K562 (cell line): ENCODE data around the gene ECHDC1. TPM values are rescaled to one million over a fixed set of nuclear protein-coding genes. Genes with fewer than 3 reads are reported as not detected.

Experiments
- CXXC5 ChIP-seq: fragments of 250-450 bp; sonication (Bioruptor Pico); IDR thresholded peaks from 2 replicates; pipeline ENCODE4 v1.8.0; 2022; ENCODE audit warnings: inconsistent platforms, mild to moderate bottlenecking, moderate library complexity
- FOXP4 ChIP-seq: sonication (generic); formaldehyde crosslinking; IDR thresholded peaks from 2 replicates; pipeline ENCODE4 v1.8.0; 2022; ENCODE audit warnings: mild to moderate bottlenecking, missing genetic modification reagents, borderline replicate concordance
- HES1 ChIP-seq: fragments of 450-650 bp; IDR thresholded peaks from 2 replicates; pipeline ENCODE4 v1.6.1; 2016; ENCODE audit warnings: low read depth, mild to moderate bottlenecking, moderate library complexity
- HMGN3 ChIP-seq: IDR thresholded peaks from 2 replicates; pipeline ENCODE4 v1.6.1; 2011; ENCODE audit warnings: borderline replicate concordance, low read depth, mild to moderate bottlenecking, mixed read lengths, low read length; ENCODE audit not compliant: insufficient read length; ENCODE audit errors: extremely low read depth
- IRF1 ChIP-seq: sonication (generic); formaldehyde crosslinking; IDR thresholded peaks from 2 replicates; pipeline ENCODE4 v1.8.0; 2022; ENCODE audit warnings: missing genetic modification reagents, mild to moderate bottlenecking, borderline replicate concordance
- KDM5B ChIP-seq: fragments of 200-600 bp; sonication (generic); IDR thresholded peaks from 2 replicates; pipeline ENCODE4 v1.6.1; 2012; ENCODE audit warnings: low read depth, mild to moderate bottlenecking, moderate library complexity, low read length, control low read depth, inconsistent platforms; ENCODE audit not compliant: insufficient replicate concordance
- KLF10 ChIP-seq: fragments of 250-450 bp; sonication (Bioruptor Pico); IDR thresholded peaks from 2 replicates; pipeline ENCODE4 v1.6.1; 2021; ENCODE audit warnings: matching md5 sums
- NEUROD1 ChIP-seq: fragments of 150-350 bp; IDR thresholded peaks from 2 replicates; pipeline ENCODE4 v1.6.1; 2014; ENCODE audit warnings: borderline replicate concordance, low read length, low read depth; ENCODE audit not compliant: partially characterized antibody
- NFATC3 ChIP-seq: fragments of 450-650 bp; IDR thresholded peaks from 2 replicates; pipeline ENCODE4 v1.6.1; 2017; ENCODE audit warnings: mild to moderate bottlenecking
- PHF8 ChIP-seq: fragments of 200-600 bp; sonication (generic); IDR thresholded peaks from 2 replicates; pipeline ENCODE4 v1.6.1; 2012; ENCODE audit warnings: mixed run types, mild to moderate bottlenecking, inconsistent platforms, low read length, moderate library complexity, borderline replicate concordance
- RFX7 ChIP-seq: fragments of 250-450 bp; sonication (Bioruptor Pico); IDR thresholded peaks from 2 replicates; pipeline ENCODE4 v1.5.1; 2021; ENCODE audit warnings: mild to moderate bottlenecking
- SIRT6 ChIP-seq: IDR thresholded peaks from one replicate; pipeline ENCODE4 v1.6.1; 2012; ENCODE audit warnings: low read depth, mild to moderate bottlenecking, control low read depth, inconsistent platforms, low read length, moderate library complexity
- SMAD1 ChIP-seq: fragments of 150-350 bp; IDR thresholded peaks from 2 replicates; pipeline ENCODE4 v1.6.1; 2014; ENCODE audit warnings: low read length, low read depth; ENCODE audit not compliant: partially characterized antibody
- THRA ChIP-seq: fragments of 450-650 bp; IDR thresholded peaks from 2 replicates; pipeline ENCODE4 v1.6.1; 2017; ENCODE audit warnings: mild to moderate bottlenecking, moderate library complexity
- ZKSCAN3 ChIP-seq: fragments of 250-450 bp; sonication (Bioruptor Pico); IDR thresholded peaks from 2 replicates; pipeline ENCODE4 v1.4.0; 2020
- polyA plus RNA-seq, 8 experiments: library from polyadenylated mRNA; depleted of rRNA in 4 of 8; stranded (reverse) in 5 of 8; unstranded in 3 of 8; fragments of >200 nt; fragmentation: Nextera tagmentation in 2 of 8; fragmentation: Illumina TruSeq in 1 of 8; extraction: Ambion mirVana in 2 of 8; extraction: Trizol in 1 of 8; gene quantifications; 2 replicates each; pipeline versions ENCODE4 v1.2.1 to v1.2.3, GENCODE V29; 2011 to 2014; ENCODE audit warnings: inconsistent platforms in 1 of 8, missing spikeins in 1 of 8
- total RNA-seq, 7 experiments: library from RNA; depleted of rRNA in 6 of 7; stranded (reverse); fragments of >200 nt in 6 of 7; fragmentation: Illumina TruSeq in 2 of 7; extraction: Trizol in 2 of 7; gene quantifications; 2 replicates each; pipeline versions ENCODE4 v1.2.1 to v1.2.3, GENCODE V29; 2011 to 2021; ENCODE audit warnings: low replicate concordance in 1 of 7
- TF ChIP-seq, protein P1 (sequence below), 2 experiments: fragments of 450-650 bp; IDR thresholded peaks; 2 replicates each; pipeline ENCODE4 v1.6.1; 2018; ENCODE audit warnings: mild to moderate bottlenecking in 2 of 2, low read depth in 1 of 2; ENCODE audit not compliant: partially characterized antibody in 2 of 2

Gene ECHDC1
- total and polyA plus RNA-seq, 9 of the 15 experiments (the other 6 are each of a cell fraction or from before 2014, with no cell fraction given): 58.0 to 105 (median 78.6) TPM

GRCh38 chr6:127342946-127343808, at the start of gene ECHDC1 (continued):
- TF ChIP-seq HES1 (no peak), IRF1 (CRISPR knock-in tag) (no peak), THRA (no peak), SIRT6 (no peak), KDM5B (peak; percentile 62), FOXP4 (no peak), NFATC3 (no peak), PHF8 (peak; percentile 83; the same call in 1 of the 2 replicates), CXXC5 (peak; percentile 81), RFX7 (CRISPR knock-in tag) (no peak), SMAD1 (no peak), HMGN3 (peak; percentile 33), ZKSCAN3 (CRISPR knock-in tag) (no peak), NEUROD1 (peak; percentile 22), KLF10 (CRISPR knock-in tag) (0 out of 2 replicates have a peak, but pooled peaks have one; percentile 17)
- TF ChIP-seq, protein P1, sequence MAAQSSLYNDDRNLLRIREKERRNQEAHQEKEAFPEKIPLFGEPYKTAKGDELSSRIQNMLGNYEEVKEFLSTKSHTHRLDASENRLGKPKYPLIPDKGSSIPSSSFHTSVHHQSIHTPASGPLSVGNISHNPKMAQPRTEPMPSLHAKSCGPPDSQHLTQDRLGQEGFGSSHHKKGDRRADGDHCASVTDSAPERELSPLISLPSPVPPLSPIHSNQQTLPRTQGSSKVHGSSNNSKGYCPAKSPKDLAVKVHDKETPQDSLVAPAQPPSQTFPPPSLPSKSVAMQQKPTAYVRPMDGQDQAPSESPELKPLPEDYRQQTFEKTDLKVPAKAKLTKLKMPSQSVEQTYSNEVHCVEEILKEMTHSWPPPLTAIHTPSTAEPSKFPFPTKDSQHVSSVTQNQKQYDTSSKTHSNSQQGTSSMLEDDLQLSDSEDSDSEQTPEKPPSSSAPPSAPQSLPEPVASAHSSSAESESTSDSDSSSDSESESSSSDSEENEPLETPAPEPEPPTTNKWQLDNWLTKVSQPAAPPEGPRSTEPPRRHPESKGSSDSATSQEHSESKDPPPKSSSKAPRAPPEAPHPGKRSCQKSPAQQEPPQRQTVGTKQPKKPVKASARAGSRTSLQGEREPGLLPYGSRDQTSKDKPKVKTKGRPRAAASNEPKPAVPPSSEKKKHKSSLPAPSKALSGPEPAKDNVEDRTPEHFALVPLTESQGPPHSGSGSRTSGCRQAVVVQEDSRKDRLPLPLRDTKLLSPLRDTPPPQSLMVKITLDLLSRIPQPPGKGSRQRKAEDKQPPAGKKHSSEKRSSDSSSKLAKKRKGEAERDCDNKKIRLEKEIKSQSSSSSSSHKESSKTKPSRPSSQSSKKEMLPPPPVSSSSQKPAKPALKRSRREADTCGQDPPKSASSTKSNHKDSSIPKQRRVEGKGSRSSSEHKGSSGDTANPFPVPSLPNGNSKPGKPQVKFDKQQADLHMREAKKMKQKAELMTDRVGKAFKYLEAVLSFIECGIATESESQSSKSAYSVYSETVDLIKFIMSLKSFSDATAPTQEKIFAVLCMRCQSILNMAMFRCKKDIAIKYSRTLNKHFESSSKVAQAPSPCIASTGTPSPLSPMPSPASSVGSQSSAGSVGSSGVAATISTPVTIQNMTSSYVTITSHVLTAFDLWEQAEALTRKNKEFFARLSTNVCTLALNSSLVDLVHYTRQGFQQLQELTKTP (IDR thresholded peaks at IDR 0.05; ENCODE audit: low read depth in 1 of 2, partially characterized antibody in 2 of 2): peak; percentile 13 to 29
